Measurements from ENCODE around the gene UBE3B.

The UBE3B gene

GRCh38 chr12:109549613-109550270 lies 72.3 kb downstream of the UBE3B start:
- in situ Hi-C loops (cut with HindIII; ENCODE audit: low sequenced_read_pairs): no loop called here

GRCh38 chr12:109550281-109550680 lies 72.8 kb downstream of the UBE3B start:
- in situ Hi-C loops (cut with HindIII; ENCODE audit: low sequenced_read_pairs): no loop called here

GRCh38 chr12:109551108-109551507 lies 73.7 kb downstream of the UBE3B start:
- in situ Hi-C loops (cut with HindIII; ENCODE audit: low sequenced_read_pairs): no loop called here

- in situ Hi-C loops (cut with HindIII; ENCODE audit: low sequenced_read_pairs): no loop called here
Measured at GRCh38 chr12:109552971-109553370, 75.5 kb downstream of the UBE3B start.

GRCh38 chr12:109553483-109553882 lies 76.0 kb downstream of the UBE3B start:
- in situ Hi-C loops (cut with HindIII; ENCODE audit: low sequenced_read_pairs): no loop called here

GRCh38 chr12:109553906-109554500 lies 76.6 kb downstream of the UBE3B start:
- in situ Hi-C loops (cut with HindIII; ENCODE audit: low sequenced_read_pairs): no loop called here

GRCh38 chr12:109554761-109555160 lies 77.3 kb downstream of the UBE3B start:
- in situ Hi-C loops (cut with HindIII; ENCODE audit: low sequenced_read_pairs): no loop called here

GRCh38 chr12:109555431-109556315 lies 78.2 kb downstream of the UBE3B start:
- in situ Hi-C loops (cut with HindIII; ENCODE audit: low sequenced_read_pairs): no loop called here

- in situ Hi-C loops (cut with HindIII; ENCODE audit: low sequenced_read_pairs): no loop called here
Measured at GRCh38 chr12:109557200-109557599, 79.8 kb downstream of the UBE3B start.

- in situ Hi-C loops (cut with HindIII; ENCODE audit: low sequenced_read_pairs): no loop called here
Measured at GRCh38 chr12:109557805-109558204, 80.4 kb downstream of the UBE3B start.

GRCh38 chr12:109558374-109559199 lies 81.2 kb downstream of the UBE3B start:
- in situ Hi-C loops (cut with HindIII; ENCODE audit: low sequenced_read_pairs): no loop called here

- in situ Hi-C loops (cut with HindIII; ENCODE audit: low sequenced_read_pairs): no loop called here
Measured at GRCh38 chr12:109559200-109559505, 81.7 kb downstream of the UBE3B start.

GRCh38 chr12:109559601-109560000 lies 82.2 kb downstream of the UBE3B start:
- in situ Hi-C loops (cut with HindIII; ENCODE audit: low sequenced_read_pairs): no loop called here

- in situ Hi-C loops (cut with HindIII; ENCODE audit: low sequenced_read_pairs): no loop called here
Measured at GRCh38 chr12:109560867-109561710, 83.7 kb downstream of the UBE3B start.

- in situ Hi-C loops (cut with HindIII; ENCODE audit: low sequenced_read_pairs): no loop called here
Measured at GRCh38 chr12:109561711-109562030, 84.2 kb downstream of the UBE3B start.

- in situ Hi-C loops (cut with HindIII; ENCODE audit: low sequenced_read_pairs): no loop called here
Measured at GRCh38 chr12:109562871-109563270, 85.4 kb downstream of the UBE3B start.

- in situ Hi-C loops (cut with HindIII; ENCODE audit: low sequenced_read_pairs): no loop called here
Measured at GRCh38 chr12:109563291-109564284, 86.2 kb downstream of the UBE3B start.

GRCh38 chr12:109566424-109566823 lies 89.0 kb downstream of the UBE3B start:
- in situ Hi-C loops (cut with HindIII; ENCODE audit: low sequenced_read_pairs): no loop called here

- in situ Hi-C loops (cut with HindIII; ENCODE audit: low sequenced_read_pairs): no loop called here
Measured at GRCh38 chr12:109567296-109567695, 89.9 kb downstream of the UBE3B start.
